ENCODE data around the gene GTF2F2. TPM values are rescaled to one million over a fixed set of nuclear protein-coding genes. Genes with fewer than 3 reads are reported as not detected.

GTF2F2 gene
- total RNA-seq, 2 donors from 2014 or later, result 15.3 to 21.2 TPM

DNA sequence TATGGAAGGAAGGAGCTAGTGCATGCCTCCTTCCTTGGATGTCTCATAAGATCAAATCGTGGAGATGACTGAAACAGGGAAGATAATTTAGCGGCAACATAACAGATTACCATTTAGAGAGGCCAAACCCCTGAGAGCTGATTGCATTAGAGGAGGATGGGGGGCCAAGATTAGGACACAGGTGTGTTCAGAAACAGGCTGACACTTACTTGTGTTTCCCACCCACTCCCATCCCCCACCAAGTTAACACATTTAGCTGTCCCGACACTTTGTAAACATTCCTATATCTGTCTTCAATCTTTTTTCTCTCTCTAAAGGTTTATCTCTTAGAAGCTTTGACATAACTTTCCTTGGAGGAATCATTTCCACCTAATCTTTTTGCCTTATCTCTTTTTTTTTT, 129.4 kb downstream of the GTF2F2 start:
- no peaks in the 10 kb centered on the region for H3K9me3 ChIP-seq
- no peaks in the 10 kb centered on the region for H3K27me3 ChIP-seq (replicated peaks; ENCODE audit: insufficient read depth)
- intact Hi-C loops (cut with DNase I), result no loop called here
- WGBS, result 80% methylated on average over 3 of the region's 3 CpGs
- no peaks in the 10 kb centered on the region for H3K4me1 ChIP-seq (replicated peaks)
- TF ChIP-seq POLR2AphosphoS5 (IDR thresholded peaks at IDR 0.05) (no peak), POLR2A (IDR thresholded peaks at IDR 0.05) (no peak)
- TF ChIP-seq, protein P1, sequence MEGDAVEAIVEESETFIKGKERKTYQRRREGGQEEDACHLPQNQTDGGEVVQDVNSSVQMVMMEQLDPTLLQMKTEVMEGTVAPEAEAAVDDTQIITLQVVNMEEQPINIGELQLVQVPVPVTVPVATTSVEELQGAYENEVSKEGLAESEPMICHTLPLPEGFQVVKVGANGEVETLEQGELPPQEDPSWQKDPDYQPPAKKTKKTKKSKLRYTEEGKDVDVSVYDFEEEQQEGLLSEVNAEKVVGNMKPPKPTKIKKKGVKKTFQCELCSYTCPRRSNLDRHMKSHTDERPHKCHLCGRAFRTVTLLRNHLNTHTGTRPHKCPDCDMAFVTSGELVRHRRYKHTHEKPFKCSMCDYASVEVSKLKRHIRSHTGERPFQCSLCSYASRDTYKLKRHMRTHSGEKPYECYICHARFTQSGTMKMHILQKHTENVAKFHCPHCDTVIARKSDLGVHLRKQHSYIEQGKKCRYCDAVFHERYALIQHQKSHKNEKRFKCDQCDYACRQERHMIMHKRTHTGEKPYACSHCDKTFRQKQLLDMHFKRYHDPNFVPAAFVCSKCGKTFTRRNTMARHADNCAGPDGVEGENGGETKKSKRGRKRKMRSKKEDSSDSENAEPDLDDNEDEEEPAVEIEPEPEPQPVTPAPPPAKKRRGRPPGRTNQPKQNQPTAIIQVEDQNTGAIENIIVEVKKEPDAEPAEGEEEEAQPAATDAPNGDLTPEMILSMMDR (IDR thresholded peaks at IDR 0.05), result no peak
- H3K4me3 ChIP-seq, result no peak overlapping the region
- DNase-seq (ENCODE audit: low spot score), result no peak
- H3K36me3 ChIP-seq, result no peaks in the 10 kb centered on the region
- no peak overlapping the region for H3K27ac ChIP-seq

DNA sequence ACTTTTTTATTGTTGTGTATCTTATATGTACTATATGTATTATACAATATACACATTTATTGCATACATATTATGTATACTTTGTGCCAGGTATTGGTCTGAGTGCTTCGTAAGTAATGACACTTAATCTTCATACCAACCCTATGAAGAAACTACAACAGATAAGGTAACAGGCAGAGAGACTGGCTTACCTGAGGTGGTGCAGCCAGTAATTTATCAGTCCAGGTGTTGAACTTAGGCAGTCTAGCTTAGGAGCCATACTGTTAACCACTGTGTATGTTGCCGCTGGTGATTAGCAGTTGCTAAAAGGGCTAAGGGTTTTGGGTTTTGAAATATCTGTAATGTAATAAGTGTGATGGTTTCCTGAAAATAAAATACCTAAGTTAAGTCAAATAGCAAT, 134.1 kb downstream of the GTF2F2 start:
- H3K4me3 ChIP-seq, result no peak overlapping the region
- intact Hi-C loops (cut with DNase I), result no loop called here
- WGBS, result 99% methylated on average over 2 of the region's 2 CpGs

DNA sequence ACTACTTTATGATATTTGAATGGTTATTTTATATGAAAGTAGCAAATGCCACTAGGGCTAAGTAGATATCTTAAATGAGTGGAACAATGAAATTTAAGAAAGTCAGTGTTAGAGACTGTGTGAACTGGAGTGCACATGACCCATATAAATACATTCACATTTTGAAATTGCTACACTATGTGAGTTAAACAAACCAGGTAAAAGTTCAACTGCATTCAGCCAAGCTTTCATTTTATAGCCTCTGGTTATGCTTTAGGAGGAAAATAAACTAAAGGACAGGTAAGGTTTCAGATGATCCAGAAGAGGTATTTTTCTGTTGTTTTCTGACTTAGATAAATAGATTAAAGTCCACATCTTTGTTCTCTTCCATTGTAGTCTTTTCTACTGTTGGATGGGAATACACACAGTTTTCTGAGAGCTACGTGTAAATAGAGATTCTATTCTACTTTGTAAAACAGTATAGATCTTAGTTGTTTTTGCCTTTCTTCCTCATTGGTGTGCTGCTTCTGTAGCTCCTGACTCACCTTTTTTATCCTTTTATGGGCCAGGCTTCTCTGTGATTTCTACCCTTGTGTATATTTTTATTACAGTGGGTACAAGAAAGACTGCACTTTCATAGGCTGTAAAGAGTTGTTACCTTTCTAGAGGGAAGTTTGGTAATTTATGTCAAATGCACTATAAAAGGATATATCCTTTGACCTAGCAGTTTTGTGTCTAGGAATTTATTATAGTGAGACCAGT, 135.1 kb downstream of the GTF2F2 start:
- H3K9me3 ChIP-seq, result no peaks in the 10 kb centered on the region
- no peaks in the 10 kb centered on the region for H3K4me1 ChIP-seq (replicated peaks)
- H3K27ac ChIP-seq, result no peak overlapping the region
- TF ChIP-seq POLR2AphosphoS5 (IDR thresholded peaks at IDR 0.05), result no peak
- TF ChIP-seq, protein P1 (IDR thresholded peaks at IDR 0.05), result no peak
- no peak for TF ChIP-seq POLR2A (IDR thresholded peaks at IDR 0.05)
- no peak for DNase-seq (ENCODE audit: low spot score)
- intact Hi-C loops (cut with DNase I), result no loop called here
- no peaks in the 10 kb centered on the region for H3K36me3 ChIP-seq
- WGBS, result 63% methylated on average over 1 of the region's 1 CpG
- no peak overlapping the region for H3K4me3 ChIP-seq
- H3K27me3 ChIP-seq (replicated peaks; ENCODE audit: insufficient read depth), result no peaks in the 10 kb centered on the region

More for the DNA sequence above, 134.1 kb downstream of the GTF2F2 start:
- no peak for DNase-seq (ENCODE audit: low spot score)
- H3K36me3 ChIP-seq, result no peaks in the 10 kb centered on the region
- no peaks in the 10 kb centered on the region for H3K9me3 ChIP-seq
- no peaks in the 10 kb centered on the region for H3K27me3 ChIP-seq (replicated peaks; ENCODE audit: insufficient read depth)
- no peak for TF ChIP-seq POLR2A (IDR thresholded peaks at IDR 0.05)
- no peak for TF ChIP-seq POLR2AphosphoS5 (IDR thresholded peaks at IDR 0.05)
- TF ChIP-seq, protein P1 (IDR thresholded peaks at IDR 0.05), result no peak
- no peaks in the 10 kb centered on the region for H3K4me1 ChIP-seq (replicated peaks)
- H3K27ac ChIP-seq, result no peak overlapping the region

DNA sequence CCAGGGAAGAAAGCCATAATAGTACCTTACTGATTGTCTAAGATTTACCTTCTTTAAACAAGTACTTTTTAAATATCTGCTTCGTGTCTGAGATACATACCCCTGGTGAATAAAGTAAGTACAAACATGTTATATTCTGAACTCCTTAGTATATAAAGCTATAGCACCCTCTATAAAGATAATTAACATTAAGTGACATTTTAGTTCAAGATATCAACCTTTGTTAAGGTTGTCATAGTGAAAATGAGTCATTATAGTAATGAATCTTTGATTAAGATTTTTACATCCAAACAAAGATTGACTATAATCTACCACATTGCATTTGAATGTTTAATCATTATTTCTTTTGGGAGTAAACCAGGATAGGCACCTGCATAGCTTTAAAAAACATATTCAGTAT, 135.9 kb downstream of the GTF2F2 start:
- 57% methylated on average over 1 of the region's 1 CpG for WGBS
- no peak for DNase-seq (ENCODE audit: low spot score)
- Histone ChIP-seq H3K4me1 (replicated peaks) (no peaks in the 10 kb centered on the region), H3K27ac (no peak overlapping the region), H3K27me3 (replicated peaks; ENCODE audit: insufficient read depth) (no peaks in the 10 kb centered on the region), H3K9me3 (no peaks in the 10 kb centered on the region), H3K4me3 (no peak overlapping the region), H3K36me3 (no peaks in the 10 kb centered on the region)
- TF ChIP-seq, protein P1 (IDR thresholded peaks at IDR 0.05), result no peak
- TF ChIP-seq POLR2AphosphoS5 (IDR thresholded peaks at IDR 0.05) (no peak), POLR2A (IDR thresholded peaks at IDR 0.05) (no peak)
- intact Hi-C loops (cut with DNase I), result no loop called here
